ENCODE measurements around the gene TNFSF12. TPM values are rescaled to one million over a fixed set of nuclear protein-coding genes. Genes with fewer than 3 reads are reported as not detected.

The TNFSF12 gene
- polyA plus RNA-seq, 12 donors, result 18.6 to 34.0 (median 24.7) TPM; not detected in 1

GRCh38 chr17:7538050-7538449 lies 10.8 kb upstream of the TNFSF12 start:
- no peak for DNase-seq

DNA sequence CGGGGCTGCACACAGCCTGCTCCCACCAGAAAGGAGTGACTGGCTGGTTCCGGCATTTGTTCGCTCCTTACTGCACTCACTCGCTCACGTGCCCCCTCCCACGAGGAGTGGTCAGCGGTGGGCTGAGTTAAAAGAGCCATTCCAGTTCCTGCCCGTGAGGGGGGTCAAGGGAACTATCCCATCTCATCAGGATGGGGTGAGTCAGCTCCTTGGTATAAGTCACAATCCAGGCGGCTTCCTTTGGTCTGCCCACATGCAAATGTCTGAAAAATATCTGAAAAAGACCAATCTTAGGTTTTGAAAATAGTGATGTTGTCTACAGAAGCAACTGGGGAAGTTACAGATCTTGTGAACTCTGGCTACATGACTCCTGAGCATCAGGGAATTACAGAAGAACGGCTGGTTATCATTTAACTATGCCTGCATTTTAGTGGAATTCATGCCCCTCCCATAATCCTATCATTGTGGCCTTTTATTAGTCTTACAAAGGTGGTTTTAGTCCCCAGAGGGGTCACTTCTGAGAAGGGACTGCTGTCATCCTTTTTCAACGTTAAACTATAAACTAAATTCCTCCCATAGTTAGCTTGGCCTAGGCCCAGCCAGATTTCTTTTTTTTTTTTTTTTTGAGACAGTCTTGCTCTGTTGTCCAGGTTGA lies 9.8 kb upstream of the TNFSF12 start:
- no peak for DNase-seq

- DNase-seq, result no peak
Measured at GRCh38 chr17:7541074-7541621, 7.7 kb upstream of the TNFSF12 start.

GRCh38 chr17:7544911-7545310 lies 3.9 kb upstream of the TNFSF12 start:
- no peak for DNase-seq

GRCh38 chr17:7549401-7550055 lies 670 bp downstream of the TNFSF12 start:
- no peak for DNase-seq

GRCh38 chr17:7550344-7550743 lies 1.5 kb downstream of the TNFSF12 start:
- DNase-seq, result no peak

GRCh38 chr17:7551396-7551795 lies 2.5 kb downstream of the TNFSF12 start:
- DNase-seq, result no peak

DNA sequence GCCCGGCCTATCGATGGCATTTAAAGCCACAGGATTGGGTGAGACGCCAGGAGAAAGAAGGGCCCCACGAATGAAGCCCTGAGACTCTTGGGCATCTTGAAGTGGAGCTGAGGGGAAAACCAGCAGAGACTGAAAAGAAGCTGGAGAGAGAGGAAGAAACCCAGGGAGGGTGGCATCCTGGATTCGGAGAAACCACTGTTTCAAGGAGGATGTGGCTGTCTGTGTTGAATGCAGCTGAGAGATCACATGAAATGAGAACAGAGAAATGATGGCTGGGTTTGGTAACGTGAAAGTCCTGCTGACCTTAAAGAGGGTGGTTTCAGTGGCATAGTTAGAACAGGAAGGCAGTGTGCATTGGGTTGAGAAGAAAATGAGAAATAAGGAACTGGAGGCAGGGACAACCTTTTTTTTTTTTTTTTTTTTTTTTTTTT lies 3.8 kb downstream of the TNFSF12 start:
- DNase-seq, result no peak

DNA sequence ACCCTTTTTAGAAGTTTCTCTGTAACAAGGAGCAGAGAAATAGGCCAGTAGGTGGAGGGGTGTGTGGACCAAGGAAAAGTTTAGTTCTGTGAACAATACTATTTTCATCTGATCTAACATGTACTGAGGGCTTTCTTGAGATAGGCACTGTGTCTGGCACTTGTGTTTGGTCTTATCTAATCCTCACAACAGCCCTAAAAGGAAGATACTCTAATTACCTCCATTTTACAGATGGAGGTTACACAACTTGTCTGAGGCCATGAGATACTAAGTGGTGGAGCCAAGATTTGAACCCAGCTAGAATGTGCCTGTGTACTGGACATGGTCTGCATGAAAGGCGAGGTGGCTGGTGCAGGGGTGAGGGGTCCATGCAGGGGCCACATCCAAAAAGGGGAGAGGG lies 4.5 kb downstream of the TNFSF12 start:
- no peak for DNase-seq

DNA sequence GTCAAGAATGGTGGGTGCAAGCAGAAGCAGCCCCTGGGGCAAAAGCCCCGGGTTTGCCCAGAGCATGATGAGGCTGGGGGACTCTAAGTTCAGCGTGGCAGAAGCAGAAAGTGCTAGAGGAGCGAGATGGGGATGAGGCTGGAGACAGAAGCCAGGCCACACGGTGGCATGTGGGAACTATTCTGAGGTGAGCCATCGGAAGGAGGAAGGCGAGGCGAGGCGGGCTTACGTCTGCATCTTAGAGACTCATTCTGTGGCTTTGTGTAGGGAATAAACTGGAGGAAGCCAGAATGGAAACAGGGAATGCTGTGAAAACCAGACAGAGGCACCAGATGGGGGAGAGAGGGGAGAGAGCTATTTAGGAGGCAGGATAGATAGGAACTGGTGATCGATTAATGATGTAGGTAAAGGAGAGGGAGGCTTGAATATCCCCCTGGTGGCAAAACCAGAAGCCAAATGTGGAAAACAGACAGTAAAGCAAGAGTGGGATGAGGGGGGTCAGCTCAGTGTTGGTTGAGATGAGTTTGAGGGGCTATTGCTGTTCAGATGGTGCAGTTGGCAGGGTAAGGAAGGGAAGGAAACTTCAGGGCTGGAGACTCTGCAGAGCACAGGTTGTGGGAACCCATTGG lies 6.6 kb downstream of the TNFSF12 start:
- DNase-seq, result no peak

DNA sequence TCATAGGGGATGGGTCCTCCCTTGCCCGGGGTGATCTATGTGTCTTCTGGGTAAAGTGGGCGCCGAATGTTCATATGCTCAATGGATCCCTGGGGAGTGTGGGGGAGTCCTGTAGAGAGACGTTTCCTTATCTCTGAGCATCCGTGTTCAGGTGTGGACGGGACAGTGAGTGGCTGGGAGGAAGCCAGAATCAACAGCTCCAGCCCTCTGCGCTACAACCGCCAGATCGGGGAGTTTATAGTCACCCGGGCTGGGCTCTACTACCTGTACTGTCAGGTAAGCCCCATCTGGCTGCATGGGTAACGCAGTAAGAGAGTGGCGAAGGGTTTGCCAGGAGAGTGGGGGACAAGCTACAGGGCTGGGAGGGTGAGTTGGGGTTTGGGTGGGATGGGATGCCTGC lies 7.8 kb downstream of the TNFSF12 start:
- DNase-seq, result no peak

- no peak for DNase-seq
Measured at GRCh38 chr17:7557147-7557764, 8.4 kb downstream of the TNFSF12 start.

- DNase-seq, result peak; percentile 90
Measured at GRCh38 chr17:7557775-7558543, 9.1 kb downstream of the TNFSF12 start.

DNA sequence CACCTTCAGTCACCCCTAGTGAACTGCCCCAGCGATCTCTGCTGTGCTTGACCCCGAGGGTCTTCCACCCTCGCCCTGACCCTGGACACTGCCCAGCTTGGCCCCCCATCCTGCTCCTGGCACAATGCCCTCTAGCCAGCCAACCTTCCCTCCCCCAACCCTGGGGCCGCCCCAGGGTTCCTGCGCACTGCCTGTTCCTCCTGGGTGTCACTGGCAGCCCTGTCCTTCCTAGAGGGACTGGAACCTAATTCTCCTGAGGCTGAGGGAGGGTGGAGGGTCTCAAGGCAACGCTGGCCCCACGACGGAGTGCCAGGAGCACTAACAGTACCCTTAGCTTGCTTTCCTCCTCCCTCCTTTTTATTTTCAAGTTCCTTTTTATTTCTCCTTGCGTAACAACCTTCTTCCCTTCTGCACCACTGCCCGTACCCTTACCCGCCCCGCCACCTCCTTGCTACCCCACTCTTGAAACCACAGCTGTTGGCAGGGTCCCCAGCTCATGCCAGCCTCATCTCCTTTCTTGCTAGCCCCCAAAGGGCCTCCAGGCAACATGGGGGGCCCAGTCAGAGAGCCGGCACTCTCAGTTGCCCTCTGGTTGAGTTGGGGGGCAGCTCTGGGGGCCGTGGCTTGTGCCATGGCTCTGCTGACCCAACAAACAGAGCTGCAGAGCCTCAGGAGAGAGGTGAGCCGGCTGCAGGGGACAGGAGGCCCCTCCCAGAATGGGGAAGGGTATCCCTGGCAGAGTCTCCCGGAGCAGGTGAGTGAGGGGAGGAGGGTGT lies 9.9 kb downstream of the TNFSF12 start, which contains the start of gene TNFSF13:
Gene TNFSF13, plus strand, starts transcription at position 207 of the 776 bp plus-strand sequence. Its CDS starts 290 bp downstream, at position 497.
- DNase-seq, result no peak

- DNase-seq, result no peak
Measured at GRCh38 chr17:7559320-7560171, 10.7 kb downstream of the TNFSF12 start.

DNA sequence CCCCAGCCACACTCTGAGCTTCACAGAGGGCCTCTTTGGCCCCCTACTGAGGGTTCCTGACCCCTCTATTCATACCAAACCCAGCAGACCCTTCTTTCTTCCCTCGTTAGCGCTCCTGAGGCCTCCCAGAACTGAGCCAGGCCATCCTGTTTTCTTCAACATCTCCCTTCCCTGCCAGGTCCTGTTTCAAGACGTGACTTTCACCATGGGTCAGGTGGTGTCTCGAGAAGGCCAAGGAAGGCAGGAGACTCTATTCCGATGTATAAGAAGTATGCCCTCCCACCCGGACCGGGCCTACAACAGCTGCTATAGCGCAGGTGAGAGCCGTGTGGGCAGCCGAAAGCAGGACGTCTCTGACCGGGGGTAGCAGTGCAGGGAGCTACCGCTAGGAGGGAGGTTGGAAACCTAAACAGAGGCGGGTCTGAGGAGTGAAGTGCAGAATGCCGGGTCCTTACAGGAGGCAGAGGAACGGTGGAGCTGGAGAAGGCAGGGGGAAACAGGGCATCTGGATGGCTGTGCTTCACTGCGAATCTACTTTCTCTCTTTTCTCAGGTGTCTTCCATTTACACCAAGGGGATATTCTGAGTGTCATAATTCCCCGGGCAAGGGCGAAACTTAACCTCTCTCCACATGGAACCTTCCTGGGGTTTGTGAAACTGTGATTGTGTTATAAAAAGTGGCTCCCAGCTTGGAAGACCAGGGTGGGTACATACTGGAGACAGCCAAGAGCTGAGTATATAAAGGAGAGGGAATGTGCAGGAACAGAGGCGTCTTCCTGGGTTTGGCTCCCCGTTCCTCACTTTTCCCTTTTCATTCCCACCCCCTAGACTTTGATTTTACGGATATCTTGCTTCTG lies 11.5 kb downstream of the TNFSF12 start:
- no peak for DNase-seq

GRCh38 chr17:7561028-7561575 lies 12.2 kb downstream of the TNFSF12 start:
- DNase-seq, result peak; percentile 91

GRCh38 chr17:7561589-7562207 lies 12.8 kb downstream of the TNFSF12 start, which contains the start of gene SENP3:
Gene SENP3 (plus strand): TSS chr17:7561919. CDS start chr17:7563077, 1,158 bp downstream.
- peak; percentile 92 for DNase-seq

Data from muscle of arm (tissue), 12 donors.